ENCODE data around the gene KIF7. TPM values are rescaled to one million over a fixed set of nuclear protein-coding genes. Genes with fewer than 3 reads are reported as not detected.

Gene KIF7
- total RNA-seq, 1 experiment from 2014 or later: 1.4 TPM

DNA sequence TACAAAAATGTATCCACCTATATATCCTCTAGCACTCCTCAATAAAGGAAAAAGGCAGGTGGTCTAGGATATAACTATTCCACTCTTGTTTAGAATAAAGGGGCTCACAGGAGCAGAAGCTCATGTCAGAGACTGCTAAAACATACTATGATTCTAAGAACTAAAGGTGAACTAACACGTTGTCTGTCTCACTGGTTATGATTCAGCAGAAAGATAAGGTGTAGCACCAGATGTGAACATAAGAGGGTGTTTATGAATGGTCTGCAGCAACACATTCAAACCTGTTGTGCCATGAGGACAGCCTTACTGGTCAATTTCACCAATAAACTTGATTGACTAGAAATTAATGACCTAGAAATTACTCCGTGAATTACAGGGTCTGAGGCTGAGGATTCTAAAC lies 30.7 kb upstream of the KIF7 start:
- intact Hi-C loops (cut with micrococcal nuclease; ENCODE audit: unreplicated experiment): no loop called here
- Mint-ChIP-seq H3K36me3 (ENCODE audit: insufficient read depth, unreplicated experiment) (peaks cover 16% of the 10 kb centered on the region), H3K27ac (ENCODE audit: unreplicated experiment) (no peak overlapping the region), H3K4me1 (ENCODE audit: low read depth, unreplicated experiment) (peaks cover 12% of the 10 kb centered on the region), H3K4me3 (ENCODE audit: low read depth, unreplicated experiment) (no peak overlapping the region), H3K9me3 (ENCODE audit: low read depth, unreplicated experiment) (no peaks in the 10 kb centered on the region), H3K27me3 (ENCODE audit: unreplicated experiment) (no peaks in the 10 kb centered on the region)
- CTCF ChIA-PET: no interaction called here
- BruUV-seq (replicated peaks): no TSS peak
- TF ChIP-seq, protein P1, sequence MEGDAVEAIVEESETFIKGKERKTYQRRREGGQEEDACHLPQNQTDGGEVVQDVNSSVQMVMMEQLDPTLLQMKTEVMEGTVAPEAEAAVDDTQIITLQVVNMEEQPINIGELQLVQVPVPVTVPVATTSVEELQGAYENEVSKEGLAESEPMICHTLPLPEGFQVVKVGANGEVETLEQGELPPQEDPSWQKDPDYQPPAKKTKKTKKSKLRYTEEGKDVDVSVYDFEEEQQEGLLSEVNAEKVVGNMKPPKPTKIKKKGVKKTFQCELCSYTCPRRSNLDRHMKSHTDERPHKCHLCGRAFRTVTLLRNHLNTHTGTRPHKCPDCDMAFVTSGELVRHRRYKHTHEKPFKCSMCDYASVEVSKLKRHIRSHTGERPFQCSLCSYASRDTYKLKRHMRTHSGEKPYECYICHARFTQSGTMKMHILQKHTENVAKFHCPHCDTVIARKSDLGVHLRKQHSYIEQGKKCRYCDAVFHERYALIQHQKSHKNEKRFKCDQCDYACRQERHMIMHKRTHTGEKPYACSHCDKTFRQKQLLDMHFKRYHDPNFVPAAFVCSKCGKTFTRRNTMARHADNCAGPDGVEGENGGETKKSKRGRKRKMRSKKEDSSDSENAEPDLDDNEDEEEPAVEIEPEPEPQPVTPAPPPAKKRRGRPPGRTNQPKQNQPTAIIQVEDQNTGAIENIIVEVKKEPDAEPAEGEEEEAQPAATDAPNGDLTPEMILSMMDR (IDR thresholded peaks at IDR 0.05; ENCODE audit: unreplicated experiment): no peak
- DNase-seq: no peak

DNA sequence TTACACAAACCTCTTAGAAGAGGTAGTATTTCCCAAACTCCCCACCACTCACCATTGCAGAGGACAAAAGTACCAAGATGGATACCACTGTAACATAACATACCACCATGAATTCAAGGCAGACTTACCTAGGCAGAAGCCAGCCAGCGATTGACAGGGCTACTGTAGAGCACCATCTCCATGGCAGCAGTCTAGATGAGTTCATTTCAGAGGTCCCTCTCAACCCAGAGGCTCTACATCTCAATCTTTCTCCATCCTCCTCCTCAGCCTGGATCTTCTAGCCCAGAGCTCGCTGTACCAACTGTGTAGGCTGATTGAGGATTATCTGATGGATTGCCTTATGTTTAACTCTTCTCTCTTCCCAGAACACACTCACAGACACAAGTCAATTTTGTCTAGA lies 25.9 kb upstream of the KIF7 start:
- no TSS peak for BruUV-seq (replicated peaks)
- no peak overlapping the region for H3K4me3 Mint-ChIP-seq (ENCODE audit: low read depth, unreplicated experiment)
- TF ChIP-seq, protein P1 (IDR thresholded peaks at IDR 0.05; ENCODE audit: unreplicated experiment): no peak
- no peaks in the 10 kb centered on the region for H3K9me3 Mint-ChIP-seq (ENCODE audit: low read depth, unreplicated experiment)
- intact Hi-C loops (cut with micrococcal nuclease; ENCODE audit: unreplicated experiment): no loop called here
- H3K27me3 Mint-ChIP-seq (ENCODE audit: unreplicated experiment): no peaks in the 10 kb centered on the region
- peaks cover 29% of the 10 kb centered on the region for H3K4me1 Mint-ChIP-seq (ENCODE audit: low read depth, unreplicated experiment)
- CTCF ChIA-PET: no interaction called here
- no peak overlapping the region for H3K27ac Mint-ChIP-seq (ENCODE audit: unreplicated experiment)
- no peaks in the 10 kb centered on the region for H3K36me3 Mint-ChIP-seq (ENCODE audit: insufficient read depth, unreplicated experiment)
- DNase-seq: no peak

DNA sequence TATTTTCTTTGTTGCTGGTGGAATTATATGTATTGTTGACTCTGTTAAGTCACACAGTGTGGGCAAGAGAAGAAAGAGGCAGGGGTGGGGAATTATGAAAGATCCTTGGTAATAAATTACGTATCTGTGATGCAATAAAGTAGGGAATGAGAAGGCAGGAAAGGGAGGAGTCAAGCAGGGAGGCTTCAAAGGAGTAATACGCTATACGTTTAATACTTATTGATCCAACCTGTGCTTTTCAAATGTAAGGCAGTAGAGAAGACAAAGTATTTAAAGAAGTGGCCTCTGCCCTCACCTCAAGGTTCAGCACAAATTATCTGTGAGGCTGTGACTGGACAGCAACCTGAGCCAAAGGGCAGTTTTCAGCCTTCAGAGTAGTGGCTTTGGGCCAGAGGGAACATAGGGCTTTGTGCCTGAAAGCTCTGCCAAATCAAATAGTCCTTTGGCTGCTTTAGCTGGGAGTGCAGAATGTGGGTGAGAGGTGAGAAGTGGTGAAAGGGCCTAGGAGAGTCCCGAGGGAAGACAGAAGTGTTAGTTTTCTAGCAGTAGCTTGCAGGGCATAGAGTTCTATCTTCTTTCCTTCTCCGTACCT lies 25.1 kb upstream of the KIF7 start:
- TF ChIP-seq, protein P1 (IDR thresholded peaks at IDR 0.05; ENCODE audit: unreplicated experiment): no peak
- peaks cover 29% of the 10 kb centered on the region for H3K4me1 Mint-ChIP-seq (ENCODE audit: low read depth, unreplicated experiment)
- no peak overlapping the region for H3K4me3 Mint-ChIP-seq (ENCODE audit: low read depth, unreplicated experiment)
- no peaks in the 10 kb centered on the region for H3K9me3 Mint-ChIP-seq (ENCODE audit: low read depth, unreplicated experiment)
- CTCF ChIA-PET: no interaction called here
- peak overlapping the region; percentile 7 for H3K27ac Mint-ChIP-seq (ENCODE audit: unreplicated experiment)
- no TSS peak for BruUV-seq (replicated peaks)
- H3K36me3 Mint-ChIP-seq (ENCODE audit: insufficient read depth, unreplicated experiment): no peaks in the 10 kb centered on the region
- intact Hi-C loops (cut with micrococcal nuclease; ENCODE audit: unreplicated experiment): no loop called here
- H3K27me3 Mint-ChIP-seq (ENCODE audit: unreplicated experiment): no peaks in the 10 kb centered on the region
- peak; percentile 55 for DNase-seq

DNA sequence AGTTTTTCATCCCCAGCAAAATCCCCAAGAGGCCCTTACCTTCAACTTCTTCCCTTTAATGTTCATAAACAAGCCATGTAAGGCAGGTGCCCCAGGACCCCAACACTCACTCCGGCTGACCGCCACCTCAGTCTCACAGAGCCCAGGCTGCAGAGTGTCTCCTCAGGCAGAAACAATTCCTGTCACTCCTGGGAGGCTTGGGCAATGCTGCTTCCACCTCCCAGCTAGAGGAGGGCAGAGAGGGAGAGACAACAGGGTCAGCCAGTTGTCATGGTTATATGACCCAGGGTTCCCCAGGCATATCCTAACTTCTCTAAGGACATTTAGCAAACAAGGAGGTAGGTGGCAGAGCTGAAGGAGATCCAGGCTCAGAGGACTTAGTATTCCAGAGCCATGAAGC lies 23.9 kb upstream of the KIF7 start, which contains the start of gene PLIN1:
PLIN1 (minus strand) TSS at position 156 of the 400 bp plus-strand sequence. CDS start 1,878 bp downstream, outside the sequence.
- no TSS peak for BruUV-seq (replicated peaks)
- intact Hi-C loops (cut with micrococcal nuclease; ENCODE audit: unreplicated experiment): no loop called here
- H3K27me3 Mint-ChIP-seq (ENCODE audit: unreplicated experiment): no peaks in the 10 kb centered on the region
- TF ChIP-seq, protein P1 (IDR thresholded peaks at IDR 0.05; ENCODE audit: unreplicated experiment): no peak
- peak within 1 kb of the TSS; percentile 7 for H3K27ac Mint-ChIP-seq (ENCODE audit: unreplicated experiment)
- no peak within 1 kb of the TSS for H3K4me3 Mint-ChIP-seq (ENCODE audit: low read depth, unreplicated experiment)
- H3K36me3 Mint-ChIP-seq (ENCODE audit: insufficient read depth, unreplicated experiment): no peaks in the 10 kb centered on the region
- CTCF ChIA-PET: no interaction called here
- no peaks in the 10 kb centered on the region for H3K9me3 Mint-ChIP-seq (ENCODE audit: low read depth, unreplicated experiment)
- H3K4me1 Mint-ChIP-seq (ENCODE audit: low read depth, unreplicated experiment): peaks cover 29% of the 10 kb centered on the region
- no peak for DNase-seq
